ENCODE measurements around the gene HMG20A. TPM values are rescaled to one million over a fixed set of nuclear protein-coding genes. Genes with fewer than 3 reads are reported as not detected.

HMG20A gene
- total and polyA plus RNA-seq, 2 of the 13 experiments (the other 11 are each of a cell fraction or from before 2014, with no cell fraction given): 28.0 to 35.2 TPM

DNA sequence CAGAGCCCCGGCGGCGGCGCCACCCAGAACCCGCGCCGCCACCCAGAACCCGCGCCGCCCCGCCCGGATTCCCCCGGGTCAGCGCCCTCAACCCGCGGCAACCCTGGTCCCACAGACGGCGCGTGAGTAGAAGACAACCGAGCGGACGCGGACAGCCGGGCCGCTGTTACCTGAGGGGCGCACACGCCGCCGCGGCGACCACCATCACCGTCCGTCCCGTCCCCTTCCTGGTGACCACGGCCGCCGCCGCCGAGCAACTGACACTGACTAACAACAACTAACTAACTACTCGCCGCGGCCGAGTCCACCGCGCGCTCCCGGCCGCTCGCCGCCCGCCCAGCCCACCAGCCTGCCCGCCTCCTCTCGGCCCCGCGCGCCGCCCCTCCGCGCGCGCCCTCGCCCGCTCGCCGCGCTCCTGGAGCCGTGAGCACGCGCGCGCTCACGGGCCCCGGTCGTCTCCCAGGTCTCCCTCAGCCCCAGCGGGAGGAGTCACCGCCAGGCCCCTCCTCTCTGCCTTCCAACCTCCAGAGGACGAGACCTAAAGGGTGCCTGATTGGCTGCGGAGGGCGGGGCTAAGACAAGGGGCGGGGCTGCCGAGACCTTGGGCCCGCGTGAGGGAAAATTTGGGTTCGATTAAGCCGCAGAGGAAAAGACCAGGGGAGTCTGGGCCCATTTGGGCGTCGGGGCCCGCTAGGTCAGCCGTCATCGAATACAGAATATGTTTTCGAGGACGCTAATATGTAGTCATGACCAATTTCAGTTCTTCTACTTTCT, 665 bp upstream of the HMG20A start, which contains the start of gene PEAK1 (continued):
- TF ChIP-seq POLR2AphosphoS5 (IDR thresholded peaks at IDR 0.05; ENCODE audit: low read depth, low read length): peak; percentile 38; the same call in 1 of the 2 replicates
- TF ChIP-seq YY1 (IDR thresholded peaks at IDR 0.05; ENCODE audit: insufficient read depth, insufficient replicate concordance, low read depth, low read length): peak; percentile 34
- TF ChIP-seq NR2F6 (IDR thresholded peaks at IDR 0.05): no peak
- no peak for TF ChIP-seq NR2F6 (CRISPR knock-in tag; IDR thresholded peaks at IDR 0.05)
- no peak; the same call in 1 of the 2 replicates for TF ChIP-seq ETV6 (CRISPR knock-in tag; conservative IDR thresholded peaks at IDR 0.05)
- TF ChIP-seq ZBTB20 (CRISPR knock-in tag; IDR thresholded peaks at IDR 0.05; ENCODE audit: borderline replicate concordance, low read depth): no peak
- no peak for TF ChIP-seq RFX5 (IDR thresholded peaks at IDR 0.05; ENCODE audit: low read depth, low read length)
- TF ChIP-seq ZNF780A (CRISPR knock-in tag; IDR thresholded peaks at IDR 0.05): no peak
- TF ChIP-seq, protein P1, sequence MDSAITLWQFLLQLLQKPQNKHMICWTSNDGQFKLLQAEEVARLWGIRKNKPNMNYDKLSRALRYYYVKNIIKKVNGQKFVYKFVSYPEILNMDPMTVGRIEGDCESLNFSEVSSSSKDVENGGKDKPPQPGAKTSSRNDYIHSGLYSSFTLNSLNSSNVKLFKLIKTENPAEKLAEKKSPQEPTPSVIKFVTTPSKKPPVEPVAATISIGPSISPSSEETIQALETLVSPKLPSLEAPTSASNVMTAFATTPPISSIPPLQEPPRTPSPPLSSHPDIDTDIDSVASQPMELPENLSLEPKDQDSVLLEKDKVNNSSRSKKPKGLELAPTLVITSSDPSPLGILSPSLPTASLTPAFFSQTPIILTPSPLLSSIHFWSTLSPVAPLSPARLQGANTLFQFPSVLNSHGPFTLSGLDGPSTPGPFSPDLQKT (CRISPR knock-in tag; IDR thresholded peaks at IDR 0.05; ENCODE audit: borderline replicate concordance): no peak
- TF ChIP-seq, protein P2, sequence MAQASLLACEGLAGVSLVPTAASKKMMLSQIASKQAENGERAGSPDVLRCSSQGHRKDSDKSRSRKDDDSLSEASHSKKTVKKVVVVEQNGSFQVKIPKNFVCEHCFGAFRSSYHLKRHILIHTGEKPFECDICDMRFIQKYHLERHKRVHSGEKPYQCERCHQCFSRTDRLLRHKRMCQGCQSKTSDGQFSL (CRISPR knock-in tag; IDR thresholded peaks at IDR 0.05): no peak
- no peak for TF ChIP-seq NFKBIZ (CRISPR knock-in tag; IDR thresholded peaks at IDR 0.05)
- no peak for TF ChIP-seq ARNT2 (CRISPR knock-in tag; IDR thresholded peaks at IDR 0.05; ENCODE audit: low read depth)
- no peak for TF ChIP-seq SIN3A (IDR thresholded peaks at IDR 0.05; ENCODE audit: borderline replicate concordance, low read depth, low read length)
- TF ChIP-seq, protein P3, sequence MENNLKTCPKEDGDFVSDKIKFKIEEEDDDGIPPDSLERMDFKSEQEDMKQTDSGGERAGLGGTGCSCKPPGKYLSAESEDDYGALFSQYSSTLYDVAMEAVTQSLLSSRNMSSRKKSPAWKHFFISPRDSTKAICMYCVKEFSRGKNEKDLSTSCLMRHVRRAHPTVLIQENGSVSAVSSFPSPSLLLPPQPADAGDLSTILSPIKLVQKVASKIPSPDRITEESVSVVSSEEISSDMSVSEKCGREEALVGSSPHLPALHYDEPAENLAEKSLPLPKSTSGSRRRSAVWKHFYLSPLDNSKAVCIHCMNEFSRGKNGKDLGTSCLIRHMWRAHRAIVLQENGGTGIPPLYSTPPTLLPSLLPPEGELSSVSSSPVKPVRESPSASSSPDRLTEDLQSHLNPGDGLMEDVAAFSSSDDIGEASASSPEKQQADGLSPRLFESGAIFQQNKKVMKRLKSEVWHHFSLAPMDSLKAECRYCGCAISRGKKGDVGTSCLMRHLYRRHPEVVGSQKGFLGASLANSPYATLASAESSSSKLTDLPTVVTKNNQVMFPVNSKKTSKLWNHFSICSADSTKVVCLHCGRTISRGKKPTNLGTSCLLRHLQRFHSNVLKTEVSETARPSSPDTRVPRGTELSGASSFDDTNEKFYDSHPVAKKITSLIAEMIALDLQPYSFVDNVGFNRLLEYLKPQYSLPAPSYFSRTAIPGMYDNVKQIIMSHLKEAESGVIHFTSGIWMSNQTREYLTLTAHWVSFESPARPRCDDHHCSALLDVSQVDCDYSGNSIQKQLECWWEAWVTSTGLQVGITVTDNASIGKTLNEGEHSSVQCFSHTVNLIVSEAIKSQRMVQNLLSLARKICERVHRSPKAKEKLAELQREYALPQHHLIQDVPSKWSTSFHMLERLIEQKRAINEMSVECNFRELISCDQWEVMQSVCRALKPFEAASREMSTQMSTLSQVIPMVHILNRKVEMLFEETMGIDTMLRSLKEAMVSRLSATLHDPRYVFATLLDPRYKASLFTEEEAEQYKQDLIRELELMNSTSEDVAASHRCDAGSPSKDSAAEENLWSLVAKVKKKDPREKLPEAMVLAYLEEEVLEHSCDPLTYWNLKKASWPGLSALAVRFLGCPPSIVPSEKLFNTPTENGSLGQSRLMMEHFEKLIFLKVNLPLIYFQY (CRISPR knock-in tag; IDR thresholded peaks at IDR 0.05; ENCODE audit: borderline replicate concordance): no peak
- no peak for TF ChIP-seq ZBTB3 (CRISPR knock-in tag; IDR thresholded peaks at IDR 0.05; ENCODE audit: borderline replicate concordance, low read depth)
- TF ChIP-seq ZNF24 (IDR thresholded peaks at IDR 0.05): no peak
- TF ChIP-seq RAD51 (IDR thresholded peaks at IDR 0.05; ENCODE audit: borderline replicate concordance): no peak
- TF ChIP-seq ZNF292 (CRISPR knock-in tag; IDR thresholded peaks at IDR 0.05; ENCODE audit: borderline replicate concordance, low read depth): no peak
- no peak for TF ChIP-seq ZNF660 (CRISPR knock-in tag; IDR thresholded peaks at IDR 0.05; ENCODE audit: borderline replicate concordance, low read depth)
- TF ChIP-seq ZFY (CRISPR knock-in tag; IDR thresholded peaks at IDR 0.05): peak; percentile 81
- TF ChIP-seq KLF9 (CRISPR knock-in tag; IDR thresholded peaks at IDR 0.05; ENCODE audit: low read depth): no peak
- TF ChIP-seq, protein P4, sequence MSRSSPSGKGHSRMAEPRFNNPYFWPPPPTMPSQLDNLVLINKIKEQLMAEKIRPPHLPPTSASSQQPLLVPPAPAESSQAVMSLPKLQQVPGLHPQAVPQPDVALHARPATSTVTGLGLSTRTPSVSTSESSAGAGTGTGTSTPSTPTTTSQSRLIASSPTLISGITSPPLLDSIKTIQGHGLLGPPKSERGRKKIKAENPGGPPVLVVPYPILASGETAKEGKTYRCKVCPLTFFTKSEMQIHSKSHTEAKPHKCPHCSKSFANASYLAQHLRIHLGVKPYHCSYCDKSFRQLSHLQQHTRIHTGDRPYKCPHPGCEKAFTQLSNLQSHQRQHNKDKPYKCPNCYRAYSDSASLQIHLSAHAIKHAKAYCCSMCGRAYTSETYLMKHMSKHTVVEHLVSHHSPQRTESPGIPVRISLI (CRISPR knock-in tag; IDR thresholded peaks at IDR 0.05; ENCODE audit: borderline replicate concordance): no peak
- TF ChIP-seq, protein P5, sequence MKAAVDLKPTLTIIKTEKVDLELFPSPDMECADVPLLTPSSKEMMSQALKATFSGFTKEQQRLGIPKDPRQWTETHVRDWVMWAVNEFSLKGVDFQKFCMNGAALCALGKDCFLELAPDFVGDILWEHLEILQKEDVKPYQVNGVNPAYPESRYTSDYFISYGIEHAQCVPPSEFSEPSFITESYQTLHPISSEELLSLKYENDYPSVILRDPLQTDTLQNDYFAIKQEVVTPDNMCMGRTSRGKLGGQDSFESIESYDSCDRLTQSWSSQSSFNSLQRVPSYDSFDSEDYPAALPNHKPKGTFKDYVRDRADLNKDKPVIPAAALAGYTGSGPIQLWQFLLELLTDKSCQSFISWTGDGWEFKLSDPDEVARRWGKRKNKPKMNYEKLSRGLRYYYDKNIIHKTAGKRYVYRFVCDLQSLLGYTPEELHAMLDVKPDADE (CRISPR knock-in tag; IDR thresholded peaks at IDR 0.05): no peak

Data from HepG2 (cell line).